ENCODE results near the gene B3GALT4.

DNA sequence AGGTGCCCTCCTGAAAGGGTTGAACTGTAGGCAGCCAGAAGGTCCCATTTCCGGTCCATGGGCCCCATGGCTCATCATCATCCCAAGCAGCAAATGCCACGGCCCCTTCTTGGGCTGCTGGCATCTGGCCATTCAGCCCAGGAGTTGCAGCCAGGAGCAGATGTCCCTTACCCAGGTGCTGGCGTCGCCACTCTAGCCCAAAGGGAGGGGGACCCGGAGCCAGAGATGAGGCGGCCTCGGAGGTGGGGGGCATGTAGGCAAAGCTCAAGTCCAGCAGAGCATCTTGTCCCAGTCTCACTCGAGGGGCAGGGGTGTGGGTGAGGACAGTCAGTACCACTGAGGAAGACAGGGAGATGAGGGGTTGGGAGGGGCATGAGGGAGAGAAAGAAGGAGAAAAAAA is 28.1 kb downstream of the B3GALT4 start:
- TF ChIP-seq POLR2AphosphoS5 (IDR thresholded peaks at IDR 0.05) (no peak), POLR2A (IDR thresholded peaks at IDR 0.05) (no peak)
- TF ChIP-seq, protein P1, sequence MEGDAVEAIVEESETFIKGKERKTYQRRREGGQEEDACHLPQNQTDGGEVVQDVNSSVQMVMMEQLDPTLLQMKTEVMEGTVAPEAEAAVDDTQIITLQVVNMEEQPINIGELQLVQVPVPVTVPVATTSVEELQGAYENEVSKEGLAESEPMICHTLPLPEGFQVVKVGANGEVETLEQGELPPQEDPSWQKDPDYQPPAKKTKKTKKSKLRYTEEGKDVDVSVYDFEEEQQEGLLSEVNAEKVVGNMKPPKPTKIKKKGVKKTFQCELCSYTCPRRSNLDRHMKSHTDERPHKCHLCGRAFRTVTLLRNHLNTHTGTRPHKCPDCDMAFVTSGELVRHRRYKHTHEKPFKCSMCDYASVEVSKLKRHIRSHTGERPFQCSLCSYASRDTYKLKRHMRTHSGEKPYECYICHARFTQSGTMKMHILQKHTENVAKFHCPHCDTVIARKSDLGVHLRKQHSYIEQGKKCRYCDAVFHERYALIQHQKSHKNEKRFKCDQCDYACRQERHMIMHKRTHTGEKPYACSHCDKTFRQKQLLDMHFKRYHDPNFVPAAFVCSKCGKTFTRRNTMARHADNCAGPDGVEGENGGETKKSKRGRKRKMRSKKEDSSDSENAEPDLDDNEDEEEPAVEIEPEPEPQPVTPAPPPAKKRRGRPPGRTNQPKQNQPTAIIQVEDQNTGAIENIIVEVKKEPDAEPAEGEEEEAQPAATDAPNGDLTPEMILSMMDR (IDR thresholded peaks at IDR 0.05), result no peak

Data from breast epithelium (tissue), 3 donors.